GM21529 (cell line): ENCODE data around the gene ARIH1.

Experiments
- ATAC-seq: cut with Tn5 transposase; IDR thresholded peaks from one replicate; pipeline ENCODE4 v1.9.1; 2021; ENCODE audit not compliant: unreplicated experiment

The ARIH1 gene

GRCh38 chr15:72486144-72486543 lies 12.0 kb downstream of the ARIH1 start:
- no peak for ATAC-seq

GRCh38 chr15:72487070-72487797 lies 13.1 kb downstream of the ARIH1 start:
- no peak for ATAC-seq

DNA sequence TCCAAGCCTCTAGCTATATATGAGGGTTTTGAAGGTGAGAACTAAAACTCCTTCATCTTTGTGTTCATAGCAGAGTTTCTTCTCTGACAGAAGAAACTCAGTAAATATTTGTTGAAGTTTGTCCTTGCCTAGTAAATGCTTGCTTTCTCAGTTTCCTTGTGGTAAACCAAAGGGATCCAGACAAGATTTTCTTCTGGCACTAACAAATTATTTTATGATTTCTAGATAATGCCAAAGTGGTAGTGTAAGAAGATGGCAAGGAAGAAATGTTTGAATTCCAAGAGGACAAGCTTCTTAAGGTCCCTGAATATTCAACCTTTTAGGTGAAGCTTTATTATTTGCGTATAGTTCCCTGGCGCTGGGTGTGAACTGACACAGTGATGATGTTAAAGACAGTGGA lies 14.4 kb downstream of the ARIH1 start:
- ATAC-seq = no peak

DNA sequence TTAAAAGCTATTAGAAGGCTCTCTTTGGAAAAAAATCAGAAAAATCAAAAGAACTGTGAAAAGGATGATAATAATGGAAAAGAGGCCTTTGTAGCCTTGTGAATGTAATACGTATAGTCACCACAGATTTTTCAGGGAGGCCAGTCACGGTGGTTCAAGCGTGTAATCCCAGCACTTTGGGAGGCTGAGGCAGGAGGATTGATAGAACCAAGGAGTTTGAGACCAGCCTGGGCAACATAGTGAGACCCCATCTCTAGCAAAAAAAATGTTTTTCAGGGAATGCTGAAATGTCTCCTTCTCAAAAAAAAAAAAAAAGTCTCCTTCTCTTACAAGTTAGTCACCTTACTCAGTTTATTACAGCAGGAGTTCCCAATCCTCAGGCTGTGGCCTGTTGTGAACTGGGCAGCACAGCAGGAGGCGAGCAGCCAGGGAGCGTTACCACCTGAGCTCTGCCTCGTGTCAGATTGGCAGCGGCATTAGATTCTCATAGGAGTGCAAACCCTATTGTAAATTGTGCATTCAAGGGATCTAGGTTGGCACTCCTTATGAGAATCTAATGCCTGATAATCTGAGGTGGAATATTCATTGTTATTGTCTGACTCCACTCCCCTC lies 15.9 kb downstream of the ARIH1 start:
- ATAC-seq = no peak

DNA sequence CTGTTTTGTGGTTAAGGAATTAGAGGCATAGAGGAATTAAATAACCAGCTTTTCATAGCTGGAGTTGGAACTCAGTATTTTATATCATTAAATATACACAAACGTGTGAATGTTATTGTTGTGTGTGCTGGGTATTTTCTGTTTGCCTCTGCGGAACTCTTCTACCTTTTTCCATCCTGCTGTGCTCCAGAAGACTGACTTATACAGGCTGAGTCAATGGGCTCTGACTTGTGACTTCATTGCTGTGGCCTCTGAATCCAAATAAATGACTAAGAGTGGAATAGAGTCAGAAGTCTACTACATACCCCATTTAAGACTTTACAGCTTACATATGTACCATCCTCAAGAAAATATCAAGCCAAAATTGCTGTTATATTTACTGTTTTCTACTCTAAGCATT lies 17.6 kb downstream of the ARIH1 start:
- ATAC-seq = no peak

- ATAC-seq = no peak
Observed at GRCh38 chr15:72492733-72493132, 18.6 kb downstream of the ARIH1 start.

DNA sequence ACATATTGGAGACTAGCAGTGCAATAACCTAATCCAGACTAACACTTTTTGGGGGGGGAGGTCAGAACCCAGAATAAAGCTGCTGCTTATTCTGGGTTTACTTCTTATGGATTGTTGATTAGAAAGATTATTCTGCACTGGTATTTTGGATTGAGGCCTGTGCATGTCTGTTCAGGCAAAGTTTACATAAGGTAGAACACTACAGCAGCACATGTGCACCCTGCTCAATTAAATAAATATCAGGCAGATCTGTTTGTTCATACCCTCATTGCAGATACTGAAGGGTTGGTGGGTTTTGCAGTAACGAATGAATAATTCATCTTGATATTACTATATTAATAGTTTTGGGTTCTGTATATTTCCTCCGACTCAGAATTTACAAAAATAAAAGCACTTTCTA lies 19.1 kb downstream of the ARIH1 start:
- ATAC-seq = no peak

DNA sequence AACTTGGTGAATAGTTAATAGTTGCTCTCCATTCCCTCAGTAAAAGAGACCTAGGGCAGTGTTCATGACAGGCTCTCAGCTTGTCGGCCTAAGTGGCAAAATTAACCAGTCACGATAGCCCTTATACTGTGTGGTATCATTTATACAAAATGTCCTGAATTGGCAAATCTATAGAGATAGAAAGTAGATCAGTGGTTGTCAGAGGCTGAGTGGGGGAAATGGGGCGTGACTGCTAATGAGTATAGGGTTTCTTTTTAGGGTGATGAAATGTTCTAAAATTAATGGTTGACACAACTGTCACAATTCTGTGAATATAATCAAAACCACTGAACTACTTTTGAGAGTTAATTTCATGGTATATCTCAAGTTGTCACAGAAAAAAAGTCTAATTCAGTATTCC lies 20.9 kb downstream of the ARIH1 start:
- no peak for ATAC-seq

GRCh38 chr15:72496783-72497182 lies 22.7 kb downstream of the ARIH1 start:
- ATAC-seq = no peak

- ATAC-seq = no peak
Observed at GRCh38 chr15:72497402-72497801, 23.3 kb downstream of the ARIH1 start.

GRCh38 chr15:72502220-72502809 lies 28.2 kb downstream of the ARIH1 start:
- ATAC-seq = no peak

- ATAC-seq = no peak
Observed at GRCh38 chr15:72503147-72503546, 29.0 kb downstream of the ARIH1 start.

- ATAC-seq = no peak
Observed at GRCh38 chr15:72507402-72508092, 33.4 kb downstream of the ARIH1 start.

- no peak for ATAC-seq
Observed at GRCh38 chr15:72509484-72509883, 35.4 kb downstream of the ARIH1 start.

GRCh38 chr15:72511536-72511935 lies 37.4 kb downstream of the ARIH1 start:
- no peak for ATAC-seq

GRCh38 chr15:72515591-72516389 lies 41.7 kb downstream of the ARIH1 start:
- no peak for ATAC-seq

GRCh38 chr15:72516777-72517176 lies 42.6 kb downstream of the ARIH1 start:
- ATAC-seq = no peak

DNA sequence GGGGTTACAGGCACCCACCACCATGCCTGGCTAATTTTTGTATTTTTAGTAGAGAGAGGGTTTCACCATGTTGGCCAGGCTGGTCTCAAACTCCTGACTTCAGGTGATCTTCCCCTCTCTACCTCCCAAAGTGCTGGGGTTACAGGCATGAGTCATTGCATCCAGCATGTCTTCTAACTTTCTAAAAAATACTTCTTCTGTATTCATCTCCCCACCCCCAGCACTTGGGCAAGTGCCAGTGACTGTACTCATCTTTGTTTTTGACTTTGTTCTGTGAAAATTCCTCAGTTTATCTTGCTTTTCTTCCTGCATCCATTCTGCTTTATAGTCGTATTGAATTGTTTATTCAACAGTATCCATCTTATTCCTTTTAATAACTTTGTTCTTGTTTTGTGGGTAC lies 47.6 kb downstream of the ARIH1 start:
- ATAC-seq = no peak

- no peak for ATAC-seq
Observed at GRCh38 chr15:72532991-72533601, 59.0 kb downstream of the ARIH1 start.

GRCh38 chr15:72534523-72534922 lies 60.4 kb downstream of the ARIH1 start:
- ATAC-seq = no peak

GRCh38 chr15:72535911-72536310 lies 61.8 kb downstream of the ARIH1 start:
- no peak for ATAC-seq
